Fibroblast of lung (primary cell): ENCODE measurements around the gene NOTCH2.
"Not testable (repeated sequence)": the region's sequence is repeated elsewhere in the genome, so short reads cannot be mapped to it uniquely, and the experiment has no call there.

Source experiments
- CTCF ChIP-seq, 2 donors: IDR thresholded peaks in 1 of 2; conservative IDR thresholded peaks in 1 of 2; 1 replicate in 1 of 2; 2 replicates in 1 of 2; pipeline ENCODE4 v1.5.1; 2011 to 2012; ENCODE audit warnings: low read length in 2 of 2, control low read depth in 1 of 2, inconsistent platforms in 1 of 2, low read depth in 1 of 2, mild to moderate bottlenecking in 1 of 2
- EZH2 ChIP-seq: IDR thresholded peaks from 2 replicates; pipeline ENCODE4 v1.5.1; 2012; ENCODE audit warnings: low read length, control low read depth, mild to moderate bottlenecking; ENCODE audit errors: missing control alignments

DNA sequence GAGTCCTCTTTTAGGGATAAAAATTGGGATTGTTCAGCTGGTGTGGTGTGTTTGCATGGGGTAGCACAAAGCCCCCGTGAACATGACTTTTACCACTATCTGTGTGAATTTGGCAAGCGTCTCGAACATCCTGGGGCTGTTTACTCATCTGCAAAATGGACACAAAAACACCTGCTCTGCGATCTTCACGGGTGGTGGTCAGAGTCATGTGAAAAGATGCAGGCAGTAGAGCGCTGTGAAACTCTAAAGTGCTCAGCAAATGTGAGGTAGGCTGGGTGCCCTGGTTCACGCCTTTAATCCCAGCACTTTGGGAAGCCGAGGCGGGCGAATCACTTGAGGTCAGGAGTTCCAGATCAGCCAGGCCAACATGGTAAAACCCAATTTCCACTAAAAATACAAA is 39.7 kb upstream of the NOTCH2 start:
- not testable (repeated sequence) for TF ChIP-seq CTCF (conservative IDR thresholded peaks at IDR 0.05 in 1 of 2, IDR thresholded peaks at IDR 0.05 in 1 of 2; ENCODE audit: low read depth in 1 of 2, low read length in 2 of 2); EZH2
